Measurements from ENCODE around the gene TRAF3. TPM values are rescaled to one million over a fixed set of nuclear protein-coding genes. Genes with fewer than 3 reads are reported as not detected.

TRAF3 gene
- total RNA-seq, 4 donors from 2014 or later = 5.5 to 14.7 (median 6.9) TPM

GRCh38 chr14:102918438-102918837 is 141.2 kb downstream of the TRAF3 start:
- Histone ChIP-seq H3K4me1 (no peaks in the 10 kb centered on the region), H3K4me3 (no peak overlapping the region), H3K27me3 (peaks cover 15 to 23% (median 20%) of the 10 kb centered on the region in 3 donors), H3K27ac (no peak overlapping the region), H3K9me3 (no peaks in the 10 kb centered on the region), H3K36me3 (no peaks in the 10 kb centered on the region)
- intact Hi-C loops (cut with DNase I; ENCODE audit: low total_unique reads) (loop anchor here (1.0 to 10.0 kb wide), 3 partner anchors 144 to 394 kb away; no protein-coding TSS in a partner anchor), in situ Hi-C loops (cut with MboI; ENCODE audit: low sequenced_read_pairs in 4 of 4) (loop anchor here in 3 of 4 donors (10.0 to 25.0 kb wide), 3 partner anchors 144 to 231 kb away; partner anchors contain the start of gene TRAF3 (in 1 of the 3))
- no peak for DNase-seq
- no peak for ATAC-seq
- TF ChIP-seq POLR2A (IDR thresholded peaks at IDR 0.05) (no peak), CTCF (IDR thresholded peaks at IDR 0.05 in 4 of 5, conservative IDR thresholded peaks at IDR 0.05 in 1 of 5) (no peak)

GRCh38 chr14:102920273-102920997 is 143.2 kb downstream of the TRAF3 start:
- DNase-seq (no peak), ATAC-seq (no peak)
- Histone ChIP-seq H3K9me3 (no peaks in the 10 kb centered on the region), H3K27ac (no peak overlapping the region), H3K4me3 (no peak overlapping the region), H3K4me1 (no peaks in the 10 kb centered on the region), H3K36me3 (no peaks in the 10 kb centered on the region), H3K27me3 (peaks cover 28 to 41% (median 35%) of the 10 kb centered on the region in 3 donors)
- in situ Hi-C loops (cut with MboI; ENCODE audit: low sequenced_read_pairs in 4 of 4) = loop anchor here in 2 of 4 donors (25.0 kb wide), 1 partner anchor 233 kb away; no protein-coding TSS in a partner anchor
- intact Hi-C loops (cut with DNase I; ENCODE audit: low total_unique reads) = no loop called here
- TF ChIP-seq POLR2A (IDR thresholded peaks at IDR 0.05) (no peak), CTCF (IDR thresholded peaks at IDR 0.05 in 4 of 5, conservative IDR thresholded peaks at IDR 0.05 in 1 of 5) (no peak)

DNA sequence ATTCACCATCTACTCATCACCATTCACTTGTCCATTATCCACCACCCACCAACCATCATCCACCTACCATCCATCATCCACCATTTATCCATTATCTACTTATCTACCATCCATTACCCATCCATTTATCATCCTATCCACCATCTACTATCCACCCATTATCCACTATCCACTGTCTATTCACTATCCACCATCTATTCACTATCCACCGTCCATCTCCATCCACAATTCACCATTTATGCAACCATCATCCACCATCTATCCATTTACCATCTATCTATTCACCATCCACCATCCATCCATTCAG is 143.7 kb downstream of the TRAF3 start:
- H3K27ac ChIP-seq = no peak overlapping the region
- no peak overlapping the region for H3K4me3 ChIP-seq
- in situ Hi-C loops (cut with MboI; ENCODE audit: low sequenced_read_pairs in 4 of 4) = loop anchor here in 2 of 4 donors (25.0 kb wide), 1 partner anchor 234 kb away; no protein-coding TSS in a partner anchor
- H3K36me3 ChIP-seq = no peaks in the 10 kb centered on the region
- intact Hi-C loops (cut with DNase I; ENCODE audit: low total_unique reads) = no loop called here
- no peaks in the 10 kb centered on the region for H3K4me1 ChIP-seq
- TF ChIP-seq CTCF (IDR thresholded peaks at IDR 0.05 in 4 of 5, conservative IDR thresholded peaks at IDR 0.05 in 1 of 5) = no peak
- no peak for TF ChIP-seq POLR2A (IDR thresholded peaks at IDR 0.05)
- no peak for DNase-seq
- ATAC-seq = no peak
- peaks cover 28 to 44% (median 39%) of the 10 kb centered on the region in 3 donors for H3K27me3 ChIP-seq
- no peaks in the 10 kb centered on the region for H3K9me3 ChIP-seq

DNA sequence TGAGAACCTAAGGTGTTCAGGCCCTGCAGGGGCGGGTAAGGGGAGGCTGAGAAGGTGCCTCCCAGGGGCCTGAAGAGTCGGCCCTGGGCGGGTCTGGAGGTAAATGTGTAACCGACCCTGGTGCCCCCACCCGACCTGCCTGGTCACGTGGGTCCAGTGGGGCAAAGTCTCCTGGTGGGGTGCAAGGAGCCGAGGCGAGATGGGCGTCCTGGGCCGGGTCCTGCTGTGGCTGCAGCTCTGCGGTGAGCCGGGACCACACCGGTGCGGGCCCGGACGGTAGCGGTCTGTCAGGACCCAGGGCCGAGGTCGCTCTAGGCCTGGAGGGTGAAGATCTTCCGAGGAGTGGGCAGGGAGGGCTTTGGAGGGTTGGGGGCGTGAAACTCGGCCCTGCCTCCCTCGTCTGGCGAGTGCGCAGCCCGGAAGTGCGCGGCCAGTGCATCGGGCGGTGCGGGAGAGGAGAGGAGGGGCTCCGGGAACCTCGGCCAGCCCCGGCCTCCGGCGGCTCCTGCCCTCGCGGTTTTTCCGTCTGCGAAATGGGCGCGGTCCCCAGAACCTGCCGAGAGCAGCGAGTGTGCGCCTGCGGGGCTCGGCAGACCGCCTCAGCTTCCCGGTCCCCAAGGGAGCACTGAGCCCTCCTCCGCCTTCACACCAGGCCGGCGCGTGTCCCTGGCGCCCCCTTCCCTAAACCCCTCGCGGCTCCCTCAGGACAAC is 145.4 kb downstream of the TRAF3 start, which contains the start of gene AMN:
Gene AMN (plus strand): TSS at position 174 of the 711 bp plus-strand sequence. CDS start 26 bp downstream, at position 200.
- ATAC-seq (no peak), DNase-seq (no peak)
- intact Hi-C loops (cut with DNase I; ENCODE audit: low total_unique reads) (no loop called here), in situ Hi-C loops (cut with MboI; ENCODE audit: low sequenced_read_pairs in 4 of 4) (loop anchor here in 2 of 4 donors (25.0 kb wide), 1 partner anchor 235 kb away; no protein-coding TSS in a partner anchor)
- Histone ChIP-seq H3K4me3 (peak within 1 kb of the TSS in 1 of 4 donors; percentile 1), H3K27ac (no peak within 1 kb of the TSS), H3K36me3 (no peaks in the 10 kb centered on the region), H3K4me1 (no peaks in the 10 kb centered on the region), H3K9me3 (no peaks in the 10 kb centered on the region), H3K27me3 (peaks cover 34 to 51% (median 46%) of the 10 kb centered on the region in 3 donors)
- TF ChIP-seq CTCF (IDR thresholded peaks at IDR 0.05 in 4 of 5, conservative IDR thresholded peaks at IDR 0.05 in 1 of 5) (no peak), POLR2A (IDR thresholded peaks at IDR 0.05) (no peak)
